Right forelimb (tissue), 1 donor: ENCODE measurements around the gene TMEM53.
"Not testable (repeated sequence)": the region's sequence is repeated elsewhere in the genome, so short reads cannot be mapped to it uniquely, and the experiment has no call there.

Experiments used
- DNase-seq: peaks from one replicate; pipeline ENCODE4 v3.0.0-alpha.2; 2018

The TMEM53 gene

GRCh38 chr1:44672254-44672955 is 1.9 kb downstream of the TMEM53 start:
- DNase-seq = no peak

GRCh38 chr1:44670751-44671640 is 3.3 kb downstream of the TMEM53 start:
- no peak for DNase-seq

DNA sequence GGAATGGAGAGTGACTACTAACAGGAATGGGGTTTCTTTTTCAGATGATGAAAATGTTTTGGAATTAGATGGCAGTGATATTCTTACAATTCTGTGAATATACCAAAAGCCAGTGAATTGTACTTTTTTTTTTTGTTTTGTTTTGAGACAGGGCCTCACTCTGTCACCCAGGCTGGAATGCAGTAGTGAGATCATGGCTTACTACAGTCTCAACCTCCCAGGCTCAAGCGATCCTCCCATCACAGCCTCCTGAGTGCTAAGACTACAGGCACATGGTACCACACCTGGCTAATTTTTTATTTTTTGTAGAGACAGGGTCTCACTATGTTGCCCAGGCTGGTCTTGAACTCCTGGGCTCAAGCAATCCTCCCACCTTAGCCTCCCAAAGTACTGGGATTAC is 7.6 kb downstream of the TMEM53 start:
- DNase-seq = not testable (repeated sequence)

DNA sequence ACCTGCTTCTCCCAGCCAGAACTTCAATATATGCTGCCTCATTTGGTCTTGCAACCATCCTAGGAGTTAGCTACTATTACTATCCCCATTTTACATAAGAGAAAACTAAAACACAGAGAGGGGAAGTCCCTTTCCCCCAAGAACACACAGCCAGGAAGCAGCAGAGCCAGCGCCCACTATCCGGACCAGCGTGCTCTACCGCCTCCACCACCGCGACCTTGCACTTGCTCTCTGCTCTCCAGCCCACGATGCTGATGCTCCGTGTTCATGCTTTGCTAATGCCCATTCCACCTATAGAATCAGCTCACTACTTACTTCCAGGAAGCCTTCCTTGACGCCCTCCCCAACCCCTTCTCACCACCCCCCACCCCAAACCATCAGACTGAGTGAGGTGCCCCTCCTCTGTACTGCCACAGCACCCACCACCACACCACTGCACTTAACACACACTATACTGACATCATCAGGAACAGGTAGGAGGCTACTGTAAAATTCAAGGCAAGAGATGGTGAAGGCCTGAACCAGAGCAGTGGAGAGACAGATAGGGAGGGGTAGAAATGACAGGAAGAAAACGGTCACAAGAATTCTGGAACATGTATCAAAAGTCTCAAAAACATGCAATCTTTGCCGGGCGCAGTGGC is 9.4 kb downstream of the TMEM53 start:
- DNase-seq = no peak

DNA sequence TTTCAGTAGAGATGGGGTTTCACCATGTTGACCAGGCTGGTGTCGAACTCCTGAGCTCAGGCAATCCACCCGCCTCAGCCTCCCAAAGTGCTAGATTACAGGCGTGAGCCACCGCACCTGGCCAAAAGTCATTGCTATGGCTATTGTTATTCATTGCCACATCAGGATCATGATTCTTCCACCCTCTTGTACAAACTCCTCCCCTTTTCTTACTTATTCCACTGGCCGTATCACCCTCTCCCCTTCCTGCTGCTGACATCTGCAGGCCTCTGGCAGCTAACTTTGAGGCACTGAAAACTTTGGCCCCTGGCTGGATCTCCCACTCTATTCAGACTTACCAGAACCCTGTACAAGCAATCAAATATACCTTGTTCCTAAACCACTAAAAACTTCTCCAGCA is 10.9 kb downstream of the TMEM53 start:
- DNase-seq = no peak

- no peak for DNase-seq
Measured at GRCh38 chr1:44662683-44663030, 11.6 kb downstream of the TMEM53 start.

- no peak for DNase-seq
Measured at GRCh38 chr1:44661781-44662682, 12.2 kb downstream of the TMEM53 start.

- peak; percentile 76 for DNase-seq
Measured at GRCh38 chr1:44660176-44660575, 14.1 kb downstream of the TMEM53 start.

DNA sequence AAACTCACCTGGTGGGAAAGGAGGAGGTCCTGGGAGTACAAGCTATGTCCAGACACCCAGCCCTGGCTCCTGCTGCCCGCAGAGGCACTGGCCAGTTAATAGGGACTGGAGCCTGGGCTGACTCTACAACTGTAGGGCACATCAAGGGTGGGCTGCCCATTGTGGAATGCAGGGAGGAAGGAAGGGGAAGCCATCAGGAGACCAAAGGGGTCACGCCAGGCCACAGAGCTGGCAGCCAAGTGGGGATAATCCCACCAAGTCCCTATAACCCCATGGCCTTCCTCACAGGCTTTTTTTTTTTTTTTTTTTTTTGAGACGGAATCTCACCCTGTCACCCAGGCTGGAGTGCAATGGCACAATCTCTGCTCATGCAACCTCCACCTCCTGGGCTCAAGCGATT is 14.7 kb downstream of the TMEM53 start:
- no peak for DNase-seq

GRCh38 chr1:44655609-44656008 is 18.7 kb downstream of the TMEM53 start:
- no peak for DNase-seq

GRCh38 chr1:44654621-44655187 is 19.6 kb downstream of the TMEM53 start:
- DNase-seq = no peak

DNA sequence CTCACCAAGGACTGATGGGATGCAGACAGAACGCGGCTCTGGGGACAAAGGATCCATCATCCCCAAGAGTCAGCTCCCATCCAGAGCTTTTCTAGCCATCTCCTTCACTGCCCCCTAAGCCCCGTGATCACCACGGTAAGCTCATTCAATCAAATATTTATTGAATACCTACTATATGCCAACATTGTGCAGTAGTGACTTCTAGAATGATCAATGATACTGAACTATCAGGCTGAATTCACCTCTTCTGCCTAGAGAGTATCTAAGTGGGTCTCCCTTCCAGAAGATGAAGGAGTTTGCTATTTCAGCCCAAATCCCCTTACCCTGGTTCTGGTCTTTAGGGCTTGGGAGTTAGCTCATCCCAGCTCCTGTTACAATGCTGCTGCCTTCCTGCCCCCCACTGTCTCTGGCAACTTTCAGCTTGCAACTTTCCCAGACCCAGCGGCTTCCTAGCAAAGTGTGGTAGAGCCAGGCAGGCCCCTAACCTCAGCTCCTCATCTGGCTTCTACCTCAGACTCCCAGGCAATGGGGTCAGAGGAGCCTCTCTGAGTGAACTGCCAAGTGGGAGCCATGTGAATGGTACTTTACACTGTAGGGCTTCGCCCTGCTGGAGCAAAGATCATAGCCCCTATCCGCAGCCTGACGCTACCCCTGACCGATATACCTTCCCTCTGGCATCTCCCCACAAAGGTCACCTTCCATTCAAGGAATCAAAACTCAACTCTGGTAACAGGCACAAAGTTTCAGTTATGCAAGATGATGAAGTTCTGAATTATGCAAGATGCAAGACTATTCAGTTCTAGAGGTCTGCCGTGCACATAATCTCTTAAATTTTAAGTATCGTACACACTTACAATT is 20.9 kb downstream of the TMEM53 start:
- DNase-seq = no peak

DNA sequence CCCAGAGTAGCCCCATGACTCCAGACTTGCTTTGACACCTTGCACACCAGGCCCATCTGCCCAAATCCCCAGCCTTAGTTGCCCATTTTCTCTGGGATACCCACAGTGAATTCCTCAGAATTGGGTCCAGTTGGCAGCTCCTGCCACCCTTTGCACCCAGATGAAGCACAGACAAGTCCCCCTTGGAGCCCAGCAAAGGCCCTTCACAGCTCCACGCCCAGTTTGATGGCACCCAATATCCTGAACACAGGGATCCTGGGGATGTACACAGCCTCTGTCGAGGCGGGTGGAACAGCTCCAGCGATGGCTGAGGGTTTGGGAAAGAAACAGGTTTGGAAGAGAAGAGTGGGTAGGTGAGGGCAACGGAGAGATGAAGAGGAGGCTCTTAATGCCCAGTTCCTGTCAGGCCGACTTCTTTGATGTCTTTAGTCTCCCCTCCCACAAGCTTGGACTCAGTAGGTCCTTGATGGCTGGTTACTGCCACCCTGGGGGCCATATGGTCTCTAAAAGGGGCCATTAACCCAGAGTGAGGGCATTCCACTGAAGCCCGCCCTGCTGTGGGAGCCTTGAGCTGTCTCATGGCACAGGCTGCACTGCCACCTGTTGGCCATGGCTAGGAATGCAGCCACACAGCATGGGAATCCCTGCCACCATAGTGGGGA is 21.7 kb downstream of the TMEM53 start:
- peak; percentile 87 for DNase-seq

DNA sequence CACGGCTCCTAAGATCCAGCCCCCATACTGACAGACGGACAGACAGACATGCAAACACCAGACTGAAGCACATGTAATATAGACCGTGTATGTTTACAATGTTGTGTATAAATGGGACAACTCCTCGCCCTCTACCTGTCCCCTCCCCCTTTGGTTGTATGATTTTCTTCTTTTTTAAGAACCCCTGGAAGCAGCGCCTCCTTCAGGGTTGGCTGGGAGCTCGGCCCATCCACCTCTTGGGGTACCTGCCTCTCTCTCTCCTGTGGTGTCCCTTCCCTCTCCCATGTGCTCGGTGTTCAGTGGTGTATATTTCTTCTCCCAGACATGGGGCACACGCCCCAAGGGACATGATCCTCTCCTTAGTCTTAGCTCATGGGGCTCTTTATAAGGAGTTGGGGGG is 23.2 kb downstream of the TMEM53 start:
- no peak for DNase-seq

DNA sequence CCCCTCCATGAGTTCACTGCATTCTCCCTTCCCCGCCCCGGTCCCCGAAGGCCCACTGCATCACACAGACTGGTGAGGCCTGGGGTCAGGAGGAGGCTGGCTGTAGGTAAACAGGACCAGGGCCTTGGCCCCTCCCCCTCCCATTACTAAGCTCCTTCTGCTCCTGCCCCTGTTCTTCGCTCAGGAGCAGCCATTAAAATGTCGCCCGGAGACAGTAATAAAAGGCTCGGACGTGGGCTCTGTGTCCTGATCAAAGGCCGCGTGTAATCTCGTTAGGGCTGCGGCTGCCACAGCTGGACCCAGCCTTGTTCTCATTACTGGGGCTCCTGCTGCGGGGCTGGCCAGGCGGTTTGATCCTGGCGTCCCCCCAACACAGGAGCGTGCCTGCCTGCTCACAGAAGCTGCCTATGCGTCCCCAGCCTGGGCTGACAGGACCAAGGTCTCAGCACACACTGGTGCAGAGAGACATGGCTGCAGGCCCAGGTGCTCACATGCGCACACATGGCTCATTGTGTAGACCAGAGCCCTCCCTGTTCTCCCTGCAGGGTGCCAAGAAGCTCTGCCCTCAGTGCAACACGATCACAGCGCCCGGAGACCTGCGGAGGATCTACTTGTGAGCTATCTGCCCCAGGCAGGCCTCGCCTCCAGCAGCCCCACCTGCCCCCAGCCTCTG is 24.0 kb downstream of the TMEM53 start:
- DNase-seq = no peak

DNA sequence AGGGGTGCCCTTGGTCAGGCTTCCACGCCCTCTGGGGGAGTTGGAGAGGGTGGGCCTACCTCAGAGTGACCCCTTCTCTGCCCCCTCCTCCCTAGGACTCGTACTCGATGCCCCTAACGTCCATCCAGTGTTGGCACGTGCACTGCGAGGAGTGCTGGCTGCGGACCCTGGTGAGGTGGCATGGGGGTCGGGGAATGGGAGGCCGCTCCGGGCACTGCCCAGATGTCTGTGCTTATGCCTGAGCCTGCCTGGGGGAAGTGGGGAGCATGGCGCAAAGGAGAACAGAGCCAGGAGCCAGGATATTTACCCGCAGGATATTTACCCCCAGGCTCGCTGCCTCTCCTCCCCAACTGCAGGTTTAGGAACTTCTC is 24.5 kb downstream of the TMEM53 start:
- no peak for DNase-seq

DNA sequence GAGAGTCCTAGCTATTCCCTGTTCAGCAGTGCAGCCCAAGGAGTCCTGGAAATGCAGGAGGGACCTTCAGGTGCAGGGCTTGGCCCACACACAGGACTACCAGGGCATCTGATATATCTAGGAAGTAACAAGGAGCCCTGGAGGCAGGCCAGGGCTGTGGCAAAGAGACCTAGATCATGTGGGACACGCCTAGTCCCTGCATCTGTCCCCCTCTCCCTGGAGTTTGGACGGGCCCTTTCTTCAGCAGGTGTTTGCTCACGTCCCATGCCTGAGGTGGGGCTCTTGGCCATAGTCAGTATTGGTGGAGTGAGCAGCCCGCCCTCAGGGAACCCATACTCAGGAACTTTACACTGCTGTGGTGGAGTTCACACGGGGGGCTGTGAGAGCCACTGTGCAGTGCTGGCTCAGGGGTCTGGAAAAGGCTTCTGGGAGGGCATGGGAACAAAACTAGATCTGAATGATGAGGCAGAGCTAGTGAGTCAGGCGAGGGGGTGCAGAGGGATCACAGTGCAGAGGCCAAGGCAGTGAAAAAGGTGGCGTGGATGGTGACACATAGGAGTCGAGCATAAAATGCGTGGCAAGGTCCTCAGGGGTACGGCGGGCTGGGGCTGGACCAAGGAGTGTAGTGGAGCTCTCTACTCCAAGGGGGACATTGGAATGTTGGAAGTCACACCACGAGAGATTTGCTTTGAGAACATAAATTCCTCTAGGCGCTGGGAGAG is 25.6 kb downstream of the TMEM53 start:
- no peak for DNase-seq

GRCh38 chr1:44647896-44648295 is 26.4 kb downstream of the TMEM53 start:
- no peak for DNase-seq

GRCh38 chr1:44646261-44647110 is 27.8 kb downstream of the TMEM53 start:
- no peak for DNase-seq
